Measurements from ENCODE around the gene SPTBN5.

DNA sequence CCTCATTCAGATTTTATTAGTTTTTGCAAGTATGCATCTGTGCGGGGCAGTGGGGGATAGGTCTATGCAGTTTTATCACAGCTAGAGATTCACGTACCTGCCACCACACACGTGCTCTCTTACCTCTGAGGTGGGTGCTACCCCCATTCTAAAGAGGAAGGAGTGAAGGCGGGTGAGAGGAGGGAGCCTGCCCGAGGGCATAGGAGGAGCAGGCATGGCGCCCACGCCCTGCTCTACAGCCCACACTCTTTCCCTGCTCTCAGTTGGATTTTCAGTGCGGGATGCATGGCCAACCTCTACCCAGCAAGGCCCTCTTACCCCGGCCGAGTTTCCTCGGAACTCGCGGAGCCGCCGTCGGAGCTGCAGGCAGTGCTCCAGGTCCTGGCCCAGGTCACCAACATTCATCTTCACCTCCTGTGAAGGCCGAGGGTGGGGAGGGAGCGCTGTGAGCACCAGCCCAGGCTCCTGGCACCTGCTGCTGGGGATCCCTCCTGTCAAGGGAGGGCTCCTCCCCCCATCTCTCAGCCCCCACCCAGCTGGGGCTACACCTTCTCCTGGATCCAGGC is 28.3 kb downstream of the SPTBN5 start:
- TF ChIP-seq CTCF (conservative IDR thresholded peaks at IDR 0.05 in 1 of 2, IDR thresholded peaks at IDR 0.05 in 1 of 2; ENCODE audit: extremely low read depth in 1 of 2, insufficient read depth in 1 of 2, low read depth in 1 of 2, low read length in 2 of 2) (no peak), EZH2 (IDR thresholded peaks at IDR 0.05; ENCODE audit: borderline replicate concordance, low read length) (no peak)
